K562 (cell line): ENCODE measurements around the gene PLEKHH2. TPM values are rescaled to one million over a fixed set of nuclear protein-coding genes. Genes with fewer than 3 reads are reported as not detected.

ENCODE experiments used
- ATAC-seq: fragments of 200-7000 bp; cut with Tn5 transposase; 3 replicates; pipeline ENCODE4 v1.9.1; 2020; ENCODE audit warnings: moderate library complexity
- BruUV-seq: library from RNA; stranded (reverse); fragments of 400-500 nt; replicated peaks from 2 replicates; lab custom pipeline; 2021; lab: Mats Ljungman, UMichigan
- CTCF ChIA-PET: fragments of 300-600 bp; formaldehyde crosslinking; extraction: SDS; loops from one replicate; lab custom pipeline; 2021; ENCODE audit warnings: low intra/inter-chr PET ratio; lab: Yijun Ruan, JAX
- POLR2A ChIA-PET: fragments of 300-600, 350-650 bp; sonication (Branson Sonifier 250); formaldehyde crosslinking; extraction: SDS; loops from one replicate; lab custom pipeline; 2021; ENCODE audit warnings: antibody characterized with exemption, inconsistent platforms; lab: Yijun Ruan, JAX
- DNase-seq, 4 experiments: peaks; one replicate each; pipeline versions ENCODE4 v3.0.0 to v3.0.0-alpha.2; 2011 to 2018; ENCODE audit warnings: low spot score in 3 of 4, mixed read lengths in 3 of 4; ENCODE audit errors: extremely low read depth in 1 of 4
- FAIRE-seq: peaks from 2 replicates; lab custom pipeline; 2011; peaks lifted over from hg19 to GRCh38; lab: Jason Lieb, UNC
- H2AFZ ChIP-seq: 2 replicates; pipeline ENCODE4 v1.6.0; 2011; ENCODE audit warnings: low read depth, low read length, control low read depth, inconsistent platforms
- H3K27ac ChIP-seq: fragments of 200-600 bp; 3 replicates; pipeline ENCODE4 v1.8.0; 2011; ENCODE audit warnings: low read depth, mild to moderate bottlenecking, control low read depth, inconsistent platforms, low read length, moderate library complexity, mixed read lengths; ENCODE audit errors: extremely low read depth
- H3K27me3 ChIP-seq, 2 experiments: fragments of 300-600 bp in 1 of 2; 2 replicates in 1 of 2; 3 replicates in 1 of 2; pipeline versions ENCODE4 v1.6.0 to v1.8.0; 2011; ENCODE audit warnings: inconsistent platforms in 2 of 2, low read length in 2 of 2, mild to moderate bottlenecking in 1 of 2, mixed read lengths in 1 of 2, moderate library complexity in 1 of 2; ENCODE audit not compliant: control insufficient read depth in 2 of 2, insufficient read depth in 2 of 2
- H3K36me3 ChIP-seq: fragments of 300-600 bp; 3 replicates; pipeline ENCODE4 v1.8.0; 2011; ENCODE audit warnings: mild to moderate bottlenecking, low read length, inconsistent platforms; ENCODE audit not compliant: control insufficient read depth, insufficient read depth
- H3K4me1 ChIP-seq, 2 experiments: fragments of 200-600 bp in 1 of 2; replicated peaks in 1 of 2; 2 replicates in 1 of 2; 3 replicates in 1 of 2; pipeline versions ENCODE4 v1.5.1 to v1.8.0; 2011; ENCODE audit warnings: inconsistent platforms in 2 of 2, low read length in 2 of 2, mild to moderate bottlenecking in 1 of 2, mixed read lengths in 1 of 2, moderate library complexity in 1 of 2; ENCODE audit not compliant: control insufficient read depth in 2 of 2, insufficient read depth in 2 of 2
- H3K4me2 ChIP-seq: 2 replicates; pipeline ENCODE4 v1.6.1; 2011; ENCODE audit warnings: low read length, control low read depth, inconsistent platforms, mixed read lengths; ENCODE audit not compliant: insufficient read depth
- H3K4me3 ChIP-seq: fragments of 200-600 bp; sonication (generic), shearing (Covaris generic); 2 replicates; pipeline ENCODE4 v1.5.1; 2016; ENCODE audit warnings: control low read depth, inconsistent platforms
- H3K79me2 ChIP-seq: fragments of 200-600 bp; 3 replicates; pipeline ENCODE4 v1.8.0; 2011; ENCODE audit warnings: low read length, inconsistent platforms; ENCODE audit not compliant: control insufficient read depth, insufficient read depth
- H3K9ac ChIP-seq, 2 experiments: 2 replicates each; pipeline versions ENCODE4 v1.6.0 to v1.6.1; 2011; ENCODE audit warnings: low read depth in 2 of 2, low read length in 2 of 2, control low read depth in 1 of 2, inconsistent platforms in 1 of 2, mild to moderate bottlenecking in 1 of 2, mixed read lengths in 1 of 2; ENCODE audit not compliant: insufficient read depth in 1 of 2
- H3K9me1 ChIP-seq: one replicate; pipeline ENCODE4 v1.6.0; 2011; ENCODE audit warnings: inconsistent platforms, mild to moderate bottlenecking, low read length, moderate library complexity; ENCODE audit not compliant: control insufficient read depth, insufficient read depth
- H3K9me3 ChIP-seq: replicated peaks from 2 replicates; pipeline ENCODE4 v1.5.1; 2011; ENCODE audit warnings: low read depth, low read length, inconsistent platforms; ENCODE audit not compliant: control insufficient read depth, insufficient read depth
- H4K20me1 ChIP-seq: replicated peaks from 2 replicates; pipeline ENCODE4 v1.6.1; 2011; ENCODE audit warnings: low read length, inconsistent platforms, mixed read lengths; ENCODE audit not compliant: control insufficient read depth, insufficient read depth
- BDP1 ChIP-seq: IDR thresholded peaks from 3 replicates; pipeline ENCODE4 v1.6.1; 2011; ENCODE audit not compliant: insufficient read length, insufficient read depth
- BRD4 ChIP-seq: fragments of 200-600 bp; sonication (generic); IDR thresholded peaks from 2 replicates; pipeline ENCODE4 v1.6.1; 2017; ENCODE audit warnings: inconsistent platforms
- FOXJ3 ChIP-seq: sonication (generic); formaldehyde crosslinking; IDR thresholded peaks from 2 replicates; pipeline ENCODE4 v1.4.0; 2020; ENCODE audit warnings: mild to moderate bottlenecking, missing genetic modification reagents
- GTF2A2 ChIP-seq: IDR thresholded peaks from 2 replicates; pipeline ENCODE4 v1.6.1; 2016; ENCODE audit warnings: mild to moderate bottlenecking, missing genetic modification characterization, missing compliant biosample characterization
- HDAC6 ChIP-seq: IDR thresholded peaks from 2 replicates; pipeline ENCODE4 v1.6.1; 2012; ENCODE audit warnings: low read depth, mild to moderate bottlenecking, control low read depth, inconsistent platforms, low read length, moderate library complexity
- JUND ChIP-seq, 2 experiments: IDR thresholded peaks; 2 replicates in 1 of 2; 3 replicates in 1 of 2; pipeline ENCODE4 v1.6.1; 2011; ENCODE audit warnings: borderline replicate concordance in 2 of 2, low read depth in 2 of 2, low read length in 2 of 2, improper control_type of control experiment in 1 of 2, missing biosample characterization in 1 of 2, missing genetic modification characterization in 1 of 2, missing genetic modification reagents in 1 of 2
- KAT2B ChIP-seq: IDR thresholded peaks from one replicate; pipeline ENCODE4 v1.6.1; 2012; ENCODE audit warnings: low read depth, mild to moderate bottlenecking, control low read depth, inconsistent platforms, low read length, moderate library complexity
- LEF1 ChIP-seq: fragments of 450-650 bp; IDR thresholded peaks from 2 replicates; pipeline ENCODE4 v1.6.1; 2016; ENCODE audit warnings: mild to moderate bottlenecking
- MTA2 ChIP-seq: fragments of 450-650 bp; IDR thresholded peaks from 2 replicates; pipeline ENCODE4 v1.6.1; 2016; ENCODE audit warnings: low read depth
- MTF1 ChIP-seq: fragments of 250-450 bp; sonication (Bioruptor Pico); IDR thresholded peaks from 2 replicates; pipeline ENCODE4 v1.9.0; 2021; ENCODE audit warnings: moderate library complexity, mild to moderate bottlenecking, inconsistent platforms, borderline replicate concordance
- NFIC ChIP-seq: fragments of 450-650 bp; IDR thresholded peaks from 2 replicates; pipeline ENCODE4 v1.6.1; 2017; ENCODE audit warnings: mild to moderate bottlenecking, inconsistent platforms
- NR2C1 ChIP-seq, 2 experiments: fragments of 450-650 bp; IDR thresholded peaks; 2 replicates each; pipeline ENCODE4 v1.6.1; 2017; ENCODE audit warnings: mild to moderate bottlenecking in 2 of 2, antibody characterized with exemption in 1 of 2, inconsistent platforms in 1 of 2, missing compliant biosample characterization in 1 of 2, missing genetic modification characterization in 1 of 2
- POLR2AphosphoS5 ChIP-seq: IDR thresholded peaks from 2 replicates; pipeline ENCODE4 v1.6.1; 2011; ENCODE audit warnings: mild to moderate bottlenecking, low read depth, low read length, moderate library complexity; ENCODE audit not compliant: control insufficient read depth, insufficient read depth
- SETDB1 ChIP-seq: IDR thresholded peaks from one replicate; pipeline ENCODE4 v1.6.1; 2012; ENCODE audit warnings: low read length, control low read depth, inconsistent platforms
- SP2 ChIP-seq: IDR thresholded peaks from 2 replicates; pipeline ENCODE4 v1.6.1; 2011; ENCODE audit warnings: mild to moderate bottlenecking, low read depth, low read length, moderate library complexity; ENCODE audit not compliant: poor library complexity, severe bottlenecking; ENCODE audit errors: extremely low read depth
- ZNF274 ChIP-seq: IDR thresholded peaks from 2 replicates; pipeline ENCODE4 v1.6.1; 2011; ENCODE audit warnings: low read depth, mild to moderate bottlenecking, low read length, moderate library complexity, borderline replicate concordance
- ZNF384 ChIP-seq: IDR thresholded peaks from 2 replicates; pipeline ENCODE4 v1.6.1; 2012; ENCODE audit warnings: low read depth, low read length, improper control_type of control experiment
- WGBS: fragments of 100-300 bp; shearing (Covaris generic); methylation state at CpG from one replicate; pipeline ENCODE4 v1.1.6; 2016; ENCODE audit warnings: low coverage, mixed read lengths; ENCODE audit not compliant: insufficient coverage; ENCODE audit errors: missing lambda C conversion rate; 5-methylcytosine and 5-hydroxymethylcytosine counted together
- in situ Hi-C: fragments of 300-500 bp; cut with MboI; formaldehyde crosslinking; loops from 4 replicates; pipeline ENCODE4 v1.15.0; 2018; ENCODE audit warnings: inconsistent platforms, mixed read lengths
- intact Hi-C: fragments of 100-400 bp; cut with micrococcal nuclease; formaldehyde crosslinking; loops from 2 replicates; pipeline ENCODE4 v1.14.2; 2022
- polyA plus RNA-seq, 8 experiments: library from polyadenylated mRNA; depleted of rRNA in 4 of 8; stranded (reverse) in 5 of 8; unstranded in 3 of 8; fragments of >200 nt; fragmentation: Nextera tagmentation in 2 of 8; fragmentation: Illumina TruSeq in 1 of 8; extraction: Ambion mirVana in 2 of 8; extraction: Trizol in 1 of 8; gene quantifications; 2 replicates each; pipeline versions ENCODE4 v1.2.1 to v1.2.3, GENCODE V29; 2011 to 2014; ENCODE audit warnings: inconsistent platforms in 1 of 8, missing spikeins in 1 of 8
- total RNA-seq, 7 experiments: library from RNA; depleted of rRNA in 6 of 7; stranded (reverse); fragments of >200 nt in 6 of 7; fragmentation: Illumina TruSeq in 2 of 7; extraction: Trizol in 2 of 7; gene quantifications; 2 replicates each; pipeline versions ENCODE4 v1.2.1 to v1.2.3, GENCODE V29; 2011 to 2021; ENCODE audit warnings: low replicate concordance in 1 of 7
- TF ChIP-seq, protein P1 (sequence below): fragments of 450-650 bp; formaldehyde crosslinking; IDR thresholded peaks from 2 replicates; pipeline ENCODE4 v1.4.0; 2022; ENCODE audit warnings: missing genetic modification characterization
- TF ChIP-seq, protein P2 (sequence below): fragments of 450-650 bp; IDR thresholded peaks from 2 replicates; pipeline ENCODE4 v1.7.0; 2016; ENCODE audit warnings: borderline replicate concordance

Gene PLEKHH2
- total and polyA plus RNA-seq, 9 of the 15 experiments (the other 6 are each of a cell fraction or from before 2014, with no cell fraction given): 0.77 to 13.5 (median 2.7) TPM

DNA sequence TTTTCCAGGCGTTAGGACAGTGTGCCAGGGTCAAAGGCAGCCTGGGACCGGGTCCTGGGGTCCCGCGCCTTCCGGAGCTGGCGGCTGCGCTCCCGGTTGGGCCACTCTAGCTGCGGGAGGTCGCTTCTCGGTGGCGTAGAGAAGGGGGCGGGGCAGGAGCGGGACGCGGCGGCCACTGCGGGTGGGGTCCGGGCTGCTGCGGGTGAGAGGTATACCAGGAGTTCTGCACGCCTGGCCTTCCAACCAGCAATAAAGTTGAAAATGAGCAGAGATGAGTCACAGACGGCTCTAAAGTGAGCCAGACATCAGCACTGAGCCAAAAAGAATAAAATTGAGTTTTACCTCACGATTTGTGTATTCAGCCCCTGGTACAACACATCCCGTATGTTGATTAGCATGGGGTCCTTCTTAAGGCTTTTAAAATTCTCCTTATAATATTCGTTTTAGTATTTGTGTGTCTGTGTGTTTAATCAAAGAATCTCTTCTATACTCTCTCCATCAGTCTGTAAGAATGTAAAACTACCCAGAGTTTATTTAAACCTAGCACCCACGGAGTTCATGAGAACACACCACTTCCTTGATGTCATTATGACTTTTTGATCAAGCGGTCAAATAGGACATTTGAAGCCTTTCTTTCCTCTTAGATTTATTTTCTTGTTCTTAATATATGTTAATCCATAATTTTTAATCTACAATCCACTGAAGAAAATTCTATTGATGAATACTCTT is 39.4 kb downstream of the PLEKHH2 start, which contains the start of gene C1GALT1C1L:
TSS of gene C1GALT1C1L (minus strand) at position 108 of the 729 bp plus-strand sequence. CDS start at position 1, 107 bp downstream.
- peak within 1 kb of the TSS; percentile 38 for H3K4me3 ChIP-seq
- H3K4me2 ChIP-seq: peak within 1 kb of the TSS; percentile 68
- ATAC-seq: peak; percentile 99
- 41% methylated on average over 22 of the region's 27 CpGs for WGBS
- H3K4me1 ChIP-seq: no peaks in the 10 kb centered on the region; a peak in 1 of 5 replicates
- in situ Hi-C loops: no loop called here
- intact Hi-C loops: no loop called here
- no peaks in the 10 kb centered on the region for H3K27me3 ChIP-seq
- peak within 1 kb of the TSS; percentile 85 for H2AFZ ChIP-seq
- ChIA-PET CTCF (no interaction called here), POLR2A (interaction anchor here (1.0 to 1.3 kb wide), 2 partner anchors 23 to 24 kb away, joined by 3 read pairs; no protein-coding TSS in a partner anchor)
- DNase-seq: peak; percentile 61 to 69 (median 62)
- H4K20me1 ChIP-seq: no peaks in the 10 kb centered on the region
- H3K79me2 ChIP-seq: no peaks in the 10 kb centered on the region
- FAIRE-seq: peak; percentile 29
- H3K9me3 ChIP-seq: no peaks in the 10 kb centered on the region
- H3K9ac ChIP-seq: peak within 1 kb of the TSS; percentile 59 to 79
- H3K36me3 ChIP-seq: no peaks in the 10 kb centered on the region
- no peak within 1 kb of the TSS; the same call in 1 of the 3 replicates for H3K27ac ChIP-seq
- BruUV-seq: no TSS peak
- no peaks in the 10 kb centered on the region for H3K9me1 ChIP-seq
- no peak for TF ChIP-seq HDAC6
- TF ChIP-seq BDP1: no peak
- TF ChIP-seq, protein P1, sequence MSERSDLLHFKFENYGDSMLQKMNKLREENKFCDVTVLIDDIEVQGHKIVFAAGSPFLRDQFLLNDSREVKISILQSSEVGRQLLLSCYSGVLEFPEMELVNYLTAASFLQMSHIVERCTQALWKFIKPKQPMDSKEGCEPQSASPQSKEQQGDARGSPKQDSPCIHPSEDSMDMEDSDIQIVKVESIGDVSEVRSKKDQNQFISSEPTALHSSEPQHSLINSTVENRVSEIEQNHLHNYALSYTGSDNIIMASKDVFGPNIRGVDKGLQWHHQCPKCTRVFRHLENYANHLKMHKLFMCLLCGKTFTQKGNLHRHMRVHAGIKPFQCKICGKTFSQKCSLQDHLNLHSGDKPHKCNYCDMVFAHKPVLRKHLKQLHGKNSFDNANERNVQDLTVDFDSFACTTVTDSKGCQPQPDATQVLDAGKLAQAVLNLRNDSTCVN: no peak
- no peak for TF ChIP-seq ZNF274
- no peak for TF ChIP-seq KAT2B
- peak; percentile 61 for TF ChIP-seq SP2
- TF ChIP-seq SETDB1: no peak
- TF ChIP-seq MTF1 (CRISPR knock-in tag): no peak
- TF ChIP-seq MTA2: no peak
- TF ChIP-seq, protein P2, sequence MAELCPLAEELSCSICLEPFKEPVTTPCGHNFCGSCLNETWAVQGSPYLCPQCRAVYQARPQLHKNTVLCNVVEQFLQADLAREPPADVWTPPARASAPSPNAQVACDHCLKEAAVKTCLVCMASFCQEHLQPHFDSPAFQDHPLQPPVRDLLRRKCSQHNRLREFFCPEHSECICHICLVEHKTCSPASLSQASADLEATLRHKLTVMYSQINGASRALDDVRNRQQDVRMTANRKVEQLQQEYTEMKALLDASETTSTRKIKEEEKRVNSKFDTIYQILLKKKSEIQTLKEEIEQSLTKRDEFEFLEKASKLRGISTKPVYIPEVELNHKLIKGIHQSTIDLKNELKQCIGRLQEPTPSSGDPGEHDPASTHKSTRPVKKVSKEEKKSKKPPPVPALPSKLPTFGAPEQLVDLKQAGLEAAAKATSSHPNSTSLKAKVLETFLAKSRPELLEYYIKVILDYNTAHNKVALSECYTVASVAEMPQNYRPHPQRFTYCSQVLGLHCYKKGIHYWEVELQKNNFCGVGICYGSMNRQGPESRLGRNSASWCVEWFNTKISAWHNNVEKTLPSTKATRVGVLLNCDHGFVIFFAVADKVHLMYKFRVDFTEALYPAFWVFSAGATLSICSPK: no peak
- no peak for TF ChIP-seq NFIC
- TF ChIP-seq ZNF384: no peak
- TF ChIP-seq LEF1: no peak
- no peak for TF ChIP-seq FOXJ3 (CRISPR knock-in tag)
- 0 out of 2 replicates have a peak, but pooled peaks have one; percentile 34 for TF ChIP-seq NR2C1 (IDR thresholded peaks at IDR 0.05)
- TF ChIP-seq NR2C1 (tag; IDR thresholded peaks at IDR 0.05): no peak
- no peak for TF ChIP-seq BRD4
- TF ChIP-seq POLR2AphosphoS5: peak; percentile 31; the same call in 1 of the 2 replicates
- 0 out of 2 replicates have a peak, but pooled peaks have one; percentile 8 for TF ChIP-seq JUND (IDR thresholded peaks at IDR 0.05; ENCODE audit: borderline replicate concordance, low read depth, low read length)
- no peak for TF ChIP-seq JUND (tag; IDR thresholded peaks at IDR 0.05; ENCODE audit: borderline replicate concordance, low read depth, low read length)
- TF ChIP-seq GTF2A2 (tag): no peak
